ENCODE data around the gene ANKRD28. TPM values are rescaled to one million over a fixed set of nuclear protein-coding genes. Genes with fewer than 3 reads are reported as not detected.
A peak's percentile ranks its signal among the peaks of the same experiment; 100 is the strongest.

The ANKRD28 gene
- total RNA-seq, 4 donors from 2014 or later: 26.8 to 55.9 (median 43.6) TPM

GRCh38 chr3:15707779-15708178 is 90.0 kb downstream of the ANKRD28 start:
- Histone ChIP-seq H3K4me3 (no peak overlapping the region), H3K36me3 (peaks cover 0 to 62% of the 10 kb centered on the region in 2 donors), H3K27me3 (no peaks in the 10 kb centered on the region), H3K4me1 (no peaks in the 10 kb centered on the region), H3K27ac (no peak overlapping the region), H3K9me3 (no peaks in the 10 kb centered on the region)
- ATAC-seq: no peak
- WGBS, 2 donors (ENCODE audit: low coverage in 1 of 2): 46 to 83% methylated on average over 1 of the region's 1 CpG
- TF ChIP-seq CTCF (IDR thresholded peaks at IDR 0.05) (no peak), POLR2AphosphoS5 (IDR thresholded peaks at IDR 0.05) (no peak), EP300 (IDR thresholded peaks at IDR 0.05) (no peak), POLR2A (IDR thresholded peaks at IDR 0.05) (no peak)

- Histone ChIP-seq H3K4me3 (no peak overlapping the region), H3K36me3 (peaks cover 0 to 27% of the 10 kb centered on the region in 2 donors), H3K27me3 (no peaks in the 10 kb centered on the region), H3K9me3 (no peaks in the 10 kb centered on the region), H3K27ac (no peak overlapping the region), H3K4me1 (no peaks in the 10 kb centered on the region)
- TF ChIP-seq CTCF (IDR thresholded peaks at IDR 0.05): no peak
- no peak for ATAC-seq
- WGBS, 2 donors (ENCODE audit: low coverage in 1 of 2): 94% methylated on average over 2 of the region's 2 CpGs; no CpG with 5 or more reads in 1 of the 2 donors
These were observed 94.4 kb downstream of the ANKRD28 start for GRCh38 chr3:15703346-15703745.

GRCh38 chr3:15694628-15695027 is 103.2 kb downstream of the ANKRD28 start:
- ATAC-seq: no peak
- no peaks in the 10 kb centered on the region for H3K4me1 ChIP-seq
- 86 to 92% methylated on average over 1 of the region's 1 CpG for WGBS, 2 donors (ENCODE audit: low coverage in 1 of 2)

GRCh38 chr3:15693355-15693754 is 104.4 kb downstream of the ANKRD28 start:
- TF ChIP-seq EP300 (IDR thresholded peaks at IDR 0.05) (no peak), POLR2AphosphoS5 (IDR thresholded peaks at IDR 0.05) (no peak), CTCF (IDR thresholded peaks at IDR 0.05) (peak in 1 of 4 experiments; percentile 10), POLR2A (IDR thresholded peaks at IDR 0.05) (no peak)
- Histone ChIP-seq H3K27ac (no peak overlapping the region), H3K4me3 (no peak overlapping the region), H3K27me3 (no peaks in the 10 kb centered on the region), H3K36me3 (peaks cover 0 to 66% of the 10 kb centered on the region in 2 donors), H3K4me1 (no peaks in the 10 kb centered on the region), H3K9me3 (no peaks in the 10 kb centered on the region)
- no peak for ATAC-seq
- WGBS, 2 donors (ENCODE audit: low coverage in 1 of 2): 60 to 67% methylated on average over 1 of the region's 1 CpG

More at GRCh38 chr3:15694628-15695027, 103.2 kb downstream of the ANKRD28 start:
- TF ChIP-seq POLR2A (IDR thresholded peaks at IDR 0.05) (no peak), CTCF (IDR thresholded peaks at IDR 0.05) (no peak), EP300 (IDR thresholded peaks at IDR 0.05) (no peak), POLR2AphosphoS5 (IDR thresholded peaks at IDR 0.05) (no peak)
- Histone ChIP-seq H3K27me3 (no peaks in the 10 kb centered on the region), H3K36me3 (peaks cover 0 to 54% of the 10 kb centered on the region in 2 donors), H3K9me3 (no peaks in the 10 kb centered on the region), H3K27ac (no peak overlapping the region), H3K4me3 (no peak overlapping the region)

- Histone ChIP-seq H3K27ac (no peak overlapping the region), H3K36me3 (peaks cover 0 to 75% of the 10 kb centered on the region in 2 donors), H3K4me3 (no peak overlapping the region), H3K27me3 (no peaks in the 10 kb centered on the region), H3K9me3 (no peaks in the 10 kb centered on the region), H3K4me1 (no peaks in the 10 kb centered on the region)
- TF ChIP-seq POLR2A (IDR thresholded peaks at IDR 0.05) (no peak), POLR2AphosphoS5 (IDR thresholded peaks at IDR 0.05) (no peak), CTCF (IDR thresholded peaks at IDR 0.05) (no peak), EP300 (IDR thresholded peaks at IDR 0.05) (no peak)
- no peak for ATAC-seq
- WGBS, 2 donors (ENCODE audit: low coverage in 1 of 2): 87 to 98% methylated on average over 3 to 5 of the region's 5 CpGs
These were observed 107.0 kb downstream of the ANKRD28 start for GRCh38 chr3:15690748-15691147.
